DND-41 (cell line): ENCODE results near the gene CHAMP1.

Experiments
- CTCF ChIP-seq: IDR thresholded peaks from 2 replicates; pipeline ENCODE4 v1.5.1; 2012; ENCODE audit warnings: borderline replicate concordance, low read length, moderate library complexity, mild to moderate bottlenecking; ENCODE audit not compliant: poor library complexity, severe bottlenecking; ENCODE audit errors: extremely low read depth
- EZH2 ChIP-seq: IDR thresholded peaks from 3 replicates; pipeline ENCODE4 v1.6.1; 2012; ENCODE audit warnings: borderline replicate concordance, low read depth, mild to moderate bottlenecking, moderate library complexity, low read length, inconsistent platforms; ENCODE audit not compliant: severe bottlenecking

GRCh38 chr13:114281351-114282040 lies 32.8 kb upstream of the CHAMP1 start, which contains the start of gene UPF3A:
- TF ChIP-seq CTCF = no peak
- TF ChIP-seq EZH2 = no peak
